HG02938 (cell line): ENCODE measurements around the gene C4orf51.
A peak's percentile ranks its signal among the peaks of the same experiment; 100 is the strongest.
"Not testable (repeated sequence)": the region's sequence is repeated elsewhere in the genome, so short reads cannot be mapped to it uniquely, and the experiment has no call there.

Experiments
- ATAC-seq: cut with Tn5 transposase; IDR thresholded peaks from one replicate; pipeline ENCODE4 v1.9.1; 2021; ENCODE audit warnings: mild to moderate bottlenecking, moderate library complexity; ENCODE audit not compliant: unreplicated experiment

C4orf51 gene

DNA sequence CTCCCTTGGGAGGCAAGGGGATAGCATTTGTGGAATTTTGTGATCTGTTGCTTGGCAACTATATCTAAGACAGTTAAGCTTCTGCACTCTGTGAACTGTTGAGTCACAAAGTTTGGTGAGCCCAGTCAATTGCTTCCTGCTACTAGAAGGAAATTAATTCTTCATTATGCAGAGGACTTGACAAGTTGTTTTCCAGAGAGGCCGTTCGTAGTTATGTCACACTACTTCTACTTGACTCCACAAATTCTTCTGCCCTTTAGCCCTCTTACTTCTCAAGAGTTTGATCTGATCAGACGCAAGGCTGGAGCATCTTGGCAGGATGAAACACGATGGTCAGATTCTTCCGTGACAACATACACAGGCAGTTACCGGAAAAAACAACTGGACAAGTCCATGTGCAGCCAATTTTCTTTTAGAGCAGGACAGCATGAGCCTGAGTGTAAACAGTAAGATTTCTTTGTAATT is at the start of gene C4orf51:
TSS of gene C4orf51 (plus strand) at position 156 of the 465 bp plus-strand sequence. CDS start at position 214, 58 bp downstream.
- ATAC-seq: no peak

DNA sequence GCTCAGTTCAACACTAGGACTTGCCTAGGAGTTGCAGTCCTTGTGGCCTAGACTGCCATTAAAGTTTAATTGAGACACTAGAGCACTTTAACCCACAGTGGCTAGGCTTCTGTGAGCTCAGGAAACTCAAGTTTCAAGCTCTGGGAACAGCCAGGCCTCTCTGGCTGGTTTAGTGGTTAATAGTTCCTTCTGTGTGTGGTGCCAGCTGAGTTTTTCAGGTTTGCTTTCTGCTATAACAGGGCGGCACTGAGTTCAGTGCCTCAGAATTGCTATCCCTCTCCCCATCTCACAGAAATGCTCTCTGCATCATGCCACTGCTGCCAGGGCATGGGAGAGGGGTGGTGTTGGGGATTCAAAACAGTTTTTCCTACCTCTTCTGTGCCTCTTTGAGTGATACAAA is 44.8 kb upstream of the C4orf51 start:
- ATAC-seq: no peak

DNA sequence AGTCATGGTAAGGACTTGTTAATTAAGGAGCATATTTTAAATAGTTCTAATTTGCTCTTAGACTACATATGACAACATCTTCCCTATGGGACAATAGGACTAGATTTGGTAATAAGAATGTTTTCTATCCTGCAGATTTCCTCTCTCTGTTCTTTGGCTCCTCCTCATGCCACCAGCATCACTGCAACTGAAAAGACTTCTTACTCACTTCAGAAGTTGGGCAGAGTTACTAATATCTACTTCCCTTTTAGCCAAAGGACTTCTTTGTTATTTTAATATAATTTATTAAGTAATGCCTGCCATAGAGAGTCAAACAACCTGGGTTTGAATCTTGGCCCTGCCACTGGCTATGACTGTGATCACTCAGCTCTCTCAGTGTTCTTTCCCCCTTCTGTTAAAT is 44.3 kb upstream of the C4orf51 start:
- no peak for ATAC-seq

DNA sequence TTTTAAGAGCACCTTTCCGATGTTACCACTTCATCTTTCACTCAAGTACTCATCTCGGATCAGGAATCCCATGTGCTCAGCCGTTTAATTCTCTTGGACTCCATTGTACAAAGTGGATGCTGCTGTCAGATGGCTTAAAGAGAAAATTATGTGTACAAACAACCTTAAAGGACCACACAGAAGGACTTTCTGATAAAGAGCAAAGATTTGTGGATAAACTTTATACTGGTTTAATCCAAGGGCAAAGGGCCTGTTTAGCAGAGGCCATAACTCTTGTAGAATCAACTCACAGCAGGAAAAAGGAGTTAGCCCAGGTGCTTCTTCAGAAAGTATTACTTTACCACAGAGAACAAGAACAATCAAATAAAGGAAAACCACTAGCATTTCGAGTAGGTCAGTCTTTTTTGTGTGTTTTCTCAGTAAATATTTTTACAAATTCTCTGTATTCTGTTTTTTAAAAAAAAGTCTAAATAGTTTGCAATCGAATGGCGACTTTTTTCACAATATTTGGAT is 40.7 kb upstream of the C4orf51 start:
- ATAC-seq: no peak

DNA sequence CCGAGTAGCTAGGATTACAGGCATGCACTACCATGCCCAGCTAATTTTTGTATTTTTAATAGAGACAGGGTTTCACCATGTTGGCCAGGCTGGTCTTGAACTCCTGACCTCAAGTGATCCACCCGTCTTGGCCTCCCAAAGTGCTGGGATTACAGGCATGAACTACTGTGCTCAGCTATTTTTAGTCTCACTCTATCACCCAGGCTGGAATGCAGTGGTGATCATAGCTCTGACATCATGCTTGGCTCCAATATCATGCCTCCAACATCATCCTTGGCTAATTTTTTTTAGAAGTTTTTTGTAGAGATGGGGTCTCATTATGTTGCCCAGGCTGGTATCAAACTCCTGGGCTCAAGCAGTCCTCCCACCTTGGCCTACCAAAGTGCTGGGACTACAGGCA is 39.7 kb upstream of the C4orf51 start:
- ATAC-seq: not testable (repeated sequence)

DNA sequence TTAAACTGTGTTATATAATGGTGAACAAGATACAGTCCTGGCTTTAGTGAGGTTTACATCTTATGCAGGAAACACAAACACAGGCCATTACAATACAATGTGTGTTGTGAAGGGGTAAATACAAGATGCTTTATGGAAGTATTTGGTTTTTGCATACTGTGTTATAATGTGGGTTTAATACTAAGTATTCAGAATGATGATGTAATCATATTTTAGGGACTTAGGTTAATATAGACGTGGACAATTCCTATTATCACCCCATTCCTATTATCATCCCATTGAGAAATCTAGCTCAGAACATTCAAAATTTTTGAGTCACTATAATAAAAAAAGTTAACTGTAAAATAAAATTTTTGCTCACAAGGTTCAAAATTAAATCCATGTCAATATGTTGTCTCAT is 36.7 kb upstream of the C4orf51 start:
- no peak for ATAC-seq

DNA sequence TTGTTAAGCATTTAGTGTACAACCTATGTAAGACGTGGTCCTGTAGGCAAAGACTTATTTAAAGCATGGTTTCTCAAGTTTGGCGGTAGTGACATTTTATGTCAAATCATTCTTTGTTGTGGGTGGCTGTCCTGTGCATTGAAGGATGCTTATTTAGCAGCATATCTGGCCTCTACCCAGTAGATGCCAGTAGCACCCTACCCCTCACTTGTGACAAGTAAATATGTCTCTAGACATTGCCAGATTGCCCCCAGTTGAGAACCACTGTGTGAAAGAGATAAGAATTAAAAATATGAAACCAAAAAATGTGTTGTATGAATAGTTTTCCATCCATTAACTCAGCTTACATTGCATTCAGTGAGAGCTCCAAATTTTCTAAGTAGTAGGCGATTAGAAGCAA is 35.2 kb upstream of the C4orf51 start:
- ATAC-seq: no peak

DNA sequence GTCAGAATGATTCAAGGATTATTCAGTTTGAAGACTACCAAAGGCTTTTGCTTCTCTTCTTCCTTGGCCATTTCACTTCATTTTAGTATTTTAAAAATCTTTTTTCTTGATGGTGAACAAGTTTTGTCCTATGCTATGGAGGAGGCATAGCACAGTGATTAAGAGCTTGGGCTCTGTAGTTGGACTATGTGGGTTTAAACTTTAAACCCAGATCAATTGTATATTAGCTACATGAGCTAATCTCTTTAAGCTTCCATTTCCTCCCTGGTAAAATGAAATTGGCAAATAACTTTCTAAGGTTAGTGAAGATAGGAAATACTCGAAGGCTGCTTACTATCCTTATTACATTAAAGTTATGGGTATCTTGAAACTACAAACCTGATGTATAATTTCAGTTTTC is 23.8 kb upstream of the C4orf51 start:
- ATAC-seq: no peak

DNA sequence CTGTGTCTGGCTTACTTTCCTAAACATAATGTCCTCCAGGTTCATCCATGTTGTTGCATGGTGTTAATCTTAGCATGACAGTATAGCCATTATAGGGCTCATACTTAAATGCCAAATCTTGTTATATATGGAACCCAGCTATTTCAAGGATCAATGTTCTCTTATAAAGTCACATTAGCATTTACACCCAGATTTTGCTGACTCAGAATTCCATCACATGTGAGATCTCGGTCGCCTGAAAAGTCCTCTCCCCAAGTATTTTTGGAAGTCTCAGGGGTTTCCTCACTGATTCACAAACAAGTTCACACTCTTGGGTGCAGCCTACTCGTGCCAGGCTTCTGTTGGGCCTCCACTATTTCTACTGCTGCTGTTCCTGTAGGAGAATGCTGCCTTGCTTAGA is 19.9 kb upstream of the C4orf51 start:
- ATAC-seq: no peak

DNA sequence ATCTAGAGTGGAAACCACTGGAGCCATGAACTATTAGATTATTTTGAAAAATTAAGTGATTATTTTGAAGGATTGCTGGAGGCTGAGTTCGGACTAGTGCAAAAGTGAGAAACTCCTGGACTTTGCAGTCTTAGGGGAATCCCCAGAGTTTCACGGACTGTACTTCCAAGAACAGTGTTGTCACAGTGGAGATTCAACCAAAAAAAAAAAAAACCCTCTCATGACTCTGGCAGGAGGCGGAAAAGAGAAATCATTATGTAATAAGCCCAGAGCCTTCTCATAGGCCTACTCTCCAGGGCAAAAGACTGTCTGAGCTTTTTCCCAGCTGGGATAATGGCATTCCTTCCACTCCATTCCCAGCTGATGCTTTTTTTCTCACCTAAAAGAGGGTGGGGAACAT is 16.8 kb upstream of the C4orf51 start:
- ATAC-seq: no peak

DNA sequence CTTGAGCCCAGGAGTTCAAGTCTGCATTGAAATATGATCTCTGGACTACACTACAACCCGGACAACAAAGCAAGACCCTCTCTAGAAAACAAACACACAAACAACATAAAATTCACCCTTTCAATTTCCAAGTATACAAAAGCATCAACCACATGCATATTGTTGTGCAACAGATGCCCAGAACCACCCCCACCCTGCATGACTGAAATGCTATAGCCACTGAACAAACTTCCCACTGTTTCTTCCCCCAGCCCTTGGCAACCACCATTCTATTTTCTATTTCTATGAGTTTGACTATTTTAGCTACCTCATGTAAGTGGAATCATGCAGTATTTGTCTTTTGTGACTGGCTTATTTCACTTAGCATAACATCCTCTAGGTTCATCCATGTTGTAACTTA is 14.2 kb upstream of the C4orf51 start:
- ATAC-seq: no peak

DNA sequence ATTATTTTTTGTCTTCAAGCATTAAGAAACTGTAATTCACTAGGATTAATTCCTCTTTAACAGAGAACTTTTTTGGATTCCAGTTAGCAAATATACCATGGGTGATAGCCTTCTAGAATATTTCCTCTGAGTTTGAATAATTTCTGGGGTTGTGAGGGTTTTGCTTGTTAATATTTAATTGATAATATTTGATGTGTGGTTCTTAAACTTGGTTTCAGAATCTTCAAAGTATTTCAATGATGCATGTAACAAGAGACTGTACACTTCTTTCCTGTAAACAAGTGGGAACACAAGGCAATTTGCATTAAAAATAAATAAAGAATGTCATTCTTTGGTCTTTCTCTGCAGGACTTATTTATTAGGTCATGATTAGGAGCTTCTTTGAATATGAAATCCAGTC is 9.5 kb upstream of the C4orf51 start:
- peak; percentile 66 for ATAC-seq

DNA sequence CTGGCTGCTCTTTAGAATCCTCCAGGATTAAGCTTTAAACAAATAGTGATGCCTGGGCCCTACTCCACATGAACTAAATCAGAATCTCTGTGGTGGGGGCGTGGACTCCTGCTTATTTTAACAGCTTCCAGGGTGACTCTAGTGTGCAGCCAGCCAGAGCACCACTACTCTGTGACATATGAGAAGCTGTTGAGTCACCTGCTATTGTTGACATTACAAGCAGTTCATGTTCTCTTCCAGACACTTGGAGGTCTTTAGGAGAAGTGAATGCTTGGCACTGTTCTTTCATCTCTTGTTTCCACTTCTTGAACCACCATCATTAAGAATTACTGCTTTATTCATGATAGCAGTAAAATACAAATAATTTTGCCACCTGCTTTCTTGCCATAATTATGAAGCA is 426 bp upstream of the C4orf51 start:
- ATAC-seq: no peak

DNA sequence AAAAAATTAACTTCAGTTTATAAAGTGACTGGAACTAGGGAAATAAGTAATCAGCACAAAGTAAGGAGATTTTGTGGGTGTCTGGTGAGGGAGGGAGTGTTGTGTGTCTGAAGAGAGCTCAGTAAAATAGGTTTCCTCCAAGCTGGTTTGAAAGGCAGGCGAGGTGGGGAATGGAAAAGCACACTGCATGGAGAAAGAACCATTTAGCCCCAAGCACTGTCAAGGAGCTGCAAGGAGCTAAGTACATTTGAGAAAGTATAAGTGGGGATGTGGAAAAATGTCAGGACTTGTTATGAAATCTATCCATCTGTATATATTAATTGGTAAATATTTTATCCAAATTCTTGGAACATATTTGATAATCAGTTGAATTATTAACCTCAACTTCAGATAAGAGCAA is 956 bp downstream of the C4orf51 start:
- ATAC-seq: no peak

DNA sequence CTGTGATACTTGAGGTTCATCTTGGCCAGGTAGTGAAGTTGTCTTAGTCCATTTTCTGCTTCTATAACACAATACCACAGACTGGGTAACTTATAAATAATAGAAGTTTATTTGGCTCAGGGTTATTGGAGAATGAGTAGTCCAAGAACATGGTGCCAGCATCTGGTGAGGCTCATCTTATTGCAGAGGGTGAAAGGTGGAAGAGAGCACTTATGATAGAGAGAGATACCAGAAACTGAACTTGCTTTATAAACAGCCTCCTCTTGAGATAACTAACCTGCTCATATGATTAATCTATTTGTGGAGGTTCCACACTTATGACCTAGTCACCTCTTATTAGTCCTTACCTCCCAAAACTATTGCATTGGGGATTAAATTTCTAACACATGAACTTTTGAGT is 1.6 kb downstream of the C4orf51 start:
- ATAC-seq: no peak

DNA sequence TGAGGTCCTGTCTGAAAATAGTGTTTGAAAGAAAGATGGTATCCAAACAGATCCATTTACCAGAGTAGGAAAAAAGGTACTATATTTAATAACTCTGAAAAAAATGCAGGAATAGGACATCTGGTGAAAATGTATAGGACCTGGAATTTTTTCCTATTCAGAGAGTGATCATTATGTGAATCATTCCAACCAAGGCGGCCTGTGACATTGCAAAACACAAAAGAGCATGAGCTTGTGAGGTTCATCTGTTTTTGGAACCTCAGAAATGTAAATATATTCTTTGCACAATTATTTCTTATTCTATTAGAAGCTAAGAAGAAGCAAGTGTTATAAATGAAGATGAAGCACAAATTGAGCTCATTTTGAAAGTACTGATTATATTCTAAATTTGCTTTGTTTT is 2.0 kb downstream of the C4orf51 start:
- no peak for ATAC-seq

DNA sequence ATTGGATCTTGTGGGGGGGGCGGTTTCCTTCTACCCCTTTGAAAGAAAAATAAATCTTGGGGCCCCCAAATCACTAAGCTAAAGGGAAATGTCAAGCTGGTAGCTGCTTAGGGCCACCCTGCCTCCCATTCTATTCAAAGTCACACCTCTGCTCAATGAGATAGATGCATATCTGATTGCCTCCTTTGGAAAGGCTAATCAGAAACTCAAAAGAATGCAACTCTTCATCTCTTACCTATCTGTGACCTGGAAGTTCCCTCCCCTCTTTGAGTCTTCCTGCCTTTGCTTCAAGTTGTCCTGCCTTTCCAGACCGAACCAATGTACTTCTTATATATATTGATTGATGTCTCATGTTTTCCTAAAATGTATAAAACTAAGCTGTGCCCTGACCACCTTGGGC is 7.0 kb downstream of the C4orf51 start:
- ATAC-seq: no peak

DNA sequence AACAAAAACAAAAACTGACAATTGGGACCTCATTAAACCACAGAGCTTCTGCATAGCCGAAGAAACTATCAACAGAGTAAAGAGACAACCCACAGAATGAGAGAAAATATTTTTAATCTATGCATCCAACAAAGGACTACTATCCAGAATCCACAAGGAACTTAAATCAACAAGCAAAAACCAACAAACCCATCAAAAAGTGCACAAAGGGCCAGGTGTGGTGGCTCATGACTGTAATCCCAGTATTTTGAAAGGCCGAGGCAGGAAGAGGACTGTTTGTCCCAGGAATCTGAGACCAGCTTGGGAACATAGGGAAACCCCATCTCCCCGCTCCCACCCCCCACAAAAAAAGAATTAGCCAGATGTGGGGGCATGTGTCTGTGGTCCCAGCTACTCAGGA is 10.7 kb downstream of the C4orf51 start:
- no peak for ATAC-seq

DNA sequence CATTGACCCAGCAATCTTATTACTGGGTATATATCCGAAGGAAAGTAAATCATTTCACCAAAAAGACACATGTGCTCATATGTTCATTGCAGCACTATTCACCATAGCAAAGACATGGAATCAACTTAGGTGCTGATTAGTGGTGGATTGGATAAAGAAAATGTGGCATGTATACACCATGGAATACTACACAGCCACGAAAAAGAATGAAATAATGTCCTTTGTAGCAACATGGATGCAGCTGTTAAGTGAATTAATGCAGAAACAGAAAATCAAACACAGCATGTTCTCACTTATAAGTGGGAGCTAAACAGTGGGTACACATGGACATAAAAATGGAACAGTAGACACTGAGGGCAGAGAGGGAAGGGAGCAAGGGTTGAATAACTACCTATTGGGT is 11.5 kb downstream of the C4orf51 start:
- not testable (repeated sequence) for ATAC-seq

DNA sequence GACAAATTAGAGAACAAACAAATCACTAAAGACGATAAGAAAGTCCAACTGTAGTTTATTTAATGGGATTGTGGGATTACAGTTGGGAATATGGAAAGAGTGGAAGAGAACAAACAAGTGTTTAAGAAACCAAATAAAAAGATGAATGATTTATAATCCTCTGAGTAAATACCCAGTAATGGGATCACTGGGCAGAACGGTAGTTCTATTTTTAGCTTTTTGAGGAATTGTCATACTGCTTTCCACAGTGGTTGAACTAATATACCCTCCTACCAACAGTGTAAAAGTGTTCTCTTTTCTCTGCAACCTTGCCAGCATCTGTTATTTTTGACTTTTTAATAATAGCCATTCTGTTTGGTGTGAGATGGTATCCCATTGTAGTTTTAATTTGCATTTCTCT is 15.0 kb downstream of the C4orf51 start:
- ATAC-seq: no peak

DNA sequence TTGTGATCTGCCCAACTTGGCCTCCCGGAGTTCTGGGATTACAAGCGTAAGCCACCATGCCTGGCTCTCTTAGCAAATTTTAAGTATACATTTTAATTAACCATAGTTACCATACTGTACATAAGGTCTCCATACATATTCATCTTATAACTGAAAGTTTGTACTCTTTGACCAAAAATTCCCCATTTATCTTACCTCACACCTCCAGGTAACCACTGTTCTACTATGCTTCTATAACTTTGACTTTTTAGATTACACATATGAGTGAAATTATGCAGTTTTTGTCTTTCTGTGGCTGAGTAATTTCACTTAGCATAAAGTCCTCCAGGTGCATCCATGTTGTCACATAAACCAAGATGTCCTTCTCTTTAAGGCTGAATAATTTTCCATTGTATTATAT is 17.4 kb downstream of the C4orf51 start:
- ATAC-seq: no peak

DNA sequence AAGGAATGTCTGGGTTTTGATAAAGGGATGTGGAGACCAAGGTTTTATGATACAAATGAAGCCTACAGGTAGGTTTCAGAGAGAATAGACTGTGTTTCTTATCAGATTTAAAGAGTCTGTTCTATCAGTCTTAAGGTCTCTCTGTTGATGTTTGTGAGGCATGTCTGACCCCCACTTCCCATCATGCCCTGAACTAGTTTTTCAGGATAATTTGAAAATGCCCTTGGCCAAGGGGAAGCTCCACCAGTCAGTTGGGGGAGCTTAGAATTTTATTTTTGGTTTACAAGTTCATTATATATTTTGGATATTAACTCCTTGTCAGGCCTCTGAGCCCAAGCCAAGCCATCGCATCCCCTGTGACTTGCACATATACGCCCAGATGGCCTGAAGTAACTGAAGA is 18.6 kb downstream of the C4orf51 start:
- no peak for ATAC-seq

DNA sequence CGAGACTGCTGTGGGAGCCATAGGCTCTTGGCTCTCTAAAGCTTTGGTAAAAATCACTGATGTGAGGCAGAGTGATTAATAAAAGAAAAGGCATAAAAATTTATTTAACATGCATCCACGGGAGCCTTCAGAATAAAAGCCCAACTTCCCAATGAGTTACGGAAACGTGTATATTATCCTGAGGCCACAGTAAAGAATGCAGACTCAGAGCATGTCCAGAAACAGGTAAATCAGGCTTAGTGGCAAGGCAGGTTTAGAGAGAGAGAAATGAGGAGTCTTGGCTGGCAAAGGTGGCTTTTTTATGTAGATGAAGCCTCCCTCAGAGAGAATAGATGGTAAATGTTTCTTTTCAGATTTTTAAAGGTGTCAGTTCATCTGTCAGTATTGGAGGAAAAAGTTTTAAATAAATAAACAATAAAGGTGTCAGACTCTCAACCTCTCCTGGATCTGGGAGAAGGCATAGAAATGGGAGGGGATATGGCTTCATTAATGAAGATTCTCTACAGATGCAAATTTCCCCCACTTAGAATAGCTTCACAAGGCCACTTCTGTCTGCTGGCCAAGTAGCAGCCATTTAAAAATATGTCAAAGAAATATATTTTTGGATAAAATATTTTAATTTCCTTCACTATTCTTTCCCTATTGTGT is 24.0 kb downstream of the C4orf51 start:
- ATAC-seq: no peak
